Measurements from ENCODE around the gene ZNF579.
A peak's percentile ranks its signal among the peaks of the same experiment; 100 is the strongest.

ZNF579 gene

DNA sequence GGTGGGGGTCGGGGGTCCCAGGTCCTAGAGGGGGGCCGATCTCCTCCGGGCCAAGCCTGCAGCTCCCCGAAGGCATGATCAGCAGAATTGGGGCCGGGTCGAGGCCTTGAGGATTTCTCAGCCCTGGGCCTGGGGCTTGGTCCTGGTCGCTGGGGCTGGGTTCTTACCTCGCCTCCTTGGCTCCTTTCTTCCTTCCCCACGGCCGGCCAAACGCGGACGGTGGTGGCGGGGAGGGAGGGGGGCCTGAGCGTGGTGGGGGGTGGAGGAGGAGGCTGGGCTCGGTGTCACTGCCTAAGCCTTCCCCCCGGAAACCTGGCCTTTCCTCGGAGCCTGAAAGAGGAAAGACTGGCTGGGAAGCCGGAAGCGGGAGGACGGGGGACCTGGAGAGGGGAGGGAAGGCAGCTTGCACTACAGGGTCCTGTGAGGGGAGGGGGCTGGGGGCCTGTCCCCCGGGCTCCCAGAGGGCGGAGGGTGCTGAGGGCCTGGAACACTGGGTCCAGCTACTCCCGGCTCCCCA lies at the start of gene ZNF579:
Gene ZNF579 (minus strand): TSS at position 221 of the 517 bp plus-strand sequence. CDS start 1,209 bp downstream, outside the sequence.
- DNase-seq (ENCODE audit: low spot score): peak; percentile 64

DNA sequence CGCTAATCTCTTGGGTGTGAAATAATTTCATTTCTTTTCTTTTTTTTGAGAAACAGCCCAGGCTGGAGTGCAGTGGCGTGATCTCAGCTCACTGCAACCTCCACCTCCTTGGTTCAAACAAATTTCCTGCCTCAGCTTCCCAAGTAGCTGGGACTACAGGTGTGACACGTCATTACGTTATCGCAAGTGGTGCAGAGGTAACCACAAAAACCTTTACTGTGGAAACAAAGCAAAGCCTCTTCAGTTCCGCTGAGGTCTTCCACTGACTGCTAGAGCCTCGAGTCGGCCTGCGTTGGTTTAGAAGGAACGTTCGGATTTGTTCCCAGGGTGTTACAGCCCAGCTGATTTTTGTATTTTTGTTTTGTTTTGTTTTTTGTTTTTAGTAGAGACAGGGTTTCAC lies 45.7 kb upstream of the ZNF579 start:
- no peak for DNase-seq (ENCODE audit: low spot score)

DNA sequence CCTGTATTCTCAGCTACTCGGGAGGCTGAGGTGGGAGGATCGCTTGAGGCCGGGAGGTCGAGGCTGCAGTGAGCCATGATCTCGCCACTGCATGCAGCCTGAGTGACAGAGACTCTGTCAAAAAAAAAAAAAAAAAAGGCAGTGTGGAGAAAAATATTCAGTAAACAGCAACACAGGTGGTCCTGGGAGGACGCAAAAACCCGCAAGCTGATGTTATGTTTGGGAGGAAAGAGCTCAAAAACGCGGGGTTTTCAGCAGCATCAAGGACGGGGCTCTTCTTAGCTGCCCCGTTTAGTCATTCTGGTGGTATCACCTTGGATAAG lies 44.3 kb upstream of the ZNF579 start:
- no peak for DNase-seq (ENCODE audit: low spot score)

DNA sequence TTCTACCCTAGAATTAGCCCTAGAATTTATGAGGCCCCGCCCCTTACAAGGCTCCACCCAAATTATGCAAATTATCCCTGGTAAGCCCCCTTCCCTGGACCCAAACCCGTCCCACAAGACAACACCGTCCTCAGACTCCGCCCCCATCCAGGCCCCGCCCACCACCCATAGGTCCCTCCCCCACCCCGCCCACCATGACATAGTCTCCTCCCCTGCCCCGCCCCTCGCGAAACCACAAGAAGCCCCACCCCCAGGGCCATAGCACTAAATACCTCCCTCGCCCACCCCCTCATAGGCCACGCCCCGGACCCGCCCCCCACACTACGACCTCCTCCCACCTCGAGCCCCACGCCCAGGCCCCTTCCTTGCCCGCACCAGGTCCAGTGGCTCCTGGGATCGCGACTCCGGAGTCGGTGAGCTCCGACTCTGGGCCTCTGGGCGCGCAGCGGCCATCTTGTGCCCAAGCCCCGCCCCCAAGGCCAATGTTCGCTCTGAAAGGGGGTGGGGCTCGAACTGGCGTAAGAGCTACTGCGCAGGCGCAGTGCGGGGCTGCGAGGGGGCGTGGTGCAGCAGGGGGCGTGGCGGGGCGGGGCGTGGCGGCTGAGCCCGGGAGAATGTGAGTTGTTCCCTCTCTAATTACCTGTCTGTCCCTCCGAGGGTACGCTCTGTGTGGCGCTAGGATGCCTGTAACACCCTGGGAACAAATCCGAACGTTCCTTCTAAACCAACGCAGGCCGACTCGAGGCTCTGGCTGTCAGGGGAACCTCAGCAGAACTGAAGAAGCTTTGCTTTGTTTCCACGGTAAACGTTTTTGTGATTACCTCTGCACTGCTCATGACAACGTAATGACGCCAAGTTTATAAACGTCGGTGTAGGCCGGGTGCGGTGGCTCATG lies 43.7 kb upstream of the ZNF579 start, which contains the start of gene ZNF784:
Gene ZNF784 (minus strand): TSS at position 458 of the 895 bp plus-strand sequence. CDS start 5 bp downstream, at position 453.
- peak; percentile 95 for DNase-seq (ENCODE audit: low spot score)

GRCh38 chr19:55623561-55623960 lies 42.9 kb upstream of the ZNF579 start:
- DNase-seq (ENCODE audit: low spot score): no peak

DNA sequence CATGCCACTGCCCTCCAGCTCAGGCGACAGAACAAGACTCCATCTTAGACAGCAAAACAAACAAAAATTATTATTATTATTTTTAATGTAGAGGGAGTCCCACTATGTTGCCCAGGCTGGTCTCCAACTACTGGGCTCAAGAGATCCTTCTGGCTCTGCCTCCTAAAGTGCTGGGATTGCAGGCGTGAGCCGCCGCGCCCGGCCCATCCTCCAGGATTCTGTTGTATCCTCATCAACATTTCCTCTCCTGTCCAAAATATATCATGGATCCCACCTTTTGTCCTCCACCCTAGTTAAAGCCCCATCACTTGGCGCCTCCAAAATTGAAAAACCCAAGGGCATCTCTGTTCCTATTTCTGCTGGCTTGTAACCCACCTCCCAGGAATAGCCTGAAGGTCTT lies 42.5 kb upstream of the ZNF579 start:
- DNase-seq (ENCODE audit: low spot score): no peak

GRCh38 chr19:55622242-55622969 lies 41.8 kb upstream of the ZNF579 start:
- no peak for DNase-seq (ENCODE audit: low spot score)

GRCh38 chr19:55621673-55622231 lies 41.1 kb upstream of the ZNF579 start:
- no peak for DNase-seq (ENCODE audit: low spot score)

GRCh38 chr19:55621205-55621672 lies 40.6 kb upstream of the ZNF579 start:
- DNase-seq (ENCODE audit: low spot score): no peak

GRCh38 chr19:55620410-55621204 lies 40.0 kb upstream of the ZNF579 start:
- DNase-seq (ENCODE audit: low spot score): no peak

GRCh38 chr19:55619286-55619685 lies 38.6 kb upstream of the ZNF579 start:
- DNase-seq (ENCODE audit: low spot score): no peak

- no peak for DNase-seq (ENCODE audit: low spot score)
These were observed 37.8 kb upstream of the ZNF579 start for GRCh38 chr19:55618426-55618825.

DNA sequence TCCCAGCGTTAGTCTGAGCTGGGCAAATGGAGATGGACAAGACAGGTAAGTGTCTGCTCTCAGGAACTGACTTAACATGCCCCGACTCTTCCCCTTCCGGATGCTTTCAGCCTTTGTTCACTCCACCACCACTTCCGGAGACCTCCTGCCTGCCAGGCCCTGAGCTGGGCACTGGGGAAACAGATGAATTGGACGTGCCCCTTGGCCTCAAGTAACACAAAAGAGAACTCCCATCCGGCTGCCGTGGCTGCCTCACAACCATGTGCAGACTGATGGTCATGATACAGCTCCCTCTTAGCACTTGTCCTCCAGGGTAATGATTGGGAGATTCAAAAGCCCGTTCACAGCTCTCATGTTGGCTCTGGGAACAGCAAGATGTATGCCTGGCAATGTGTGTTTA lies 36.8 kb upstream of the ZNF579 start:
- DNase-seq (ENCODE audit: low spot score): no peak

DNA sequence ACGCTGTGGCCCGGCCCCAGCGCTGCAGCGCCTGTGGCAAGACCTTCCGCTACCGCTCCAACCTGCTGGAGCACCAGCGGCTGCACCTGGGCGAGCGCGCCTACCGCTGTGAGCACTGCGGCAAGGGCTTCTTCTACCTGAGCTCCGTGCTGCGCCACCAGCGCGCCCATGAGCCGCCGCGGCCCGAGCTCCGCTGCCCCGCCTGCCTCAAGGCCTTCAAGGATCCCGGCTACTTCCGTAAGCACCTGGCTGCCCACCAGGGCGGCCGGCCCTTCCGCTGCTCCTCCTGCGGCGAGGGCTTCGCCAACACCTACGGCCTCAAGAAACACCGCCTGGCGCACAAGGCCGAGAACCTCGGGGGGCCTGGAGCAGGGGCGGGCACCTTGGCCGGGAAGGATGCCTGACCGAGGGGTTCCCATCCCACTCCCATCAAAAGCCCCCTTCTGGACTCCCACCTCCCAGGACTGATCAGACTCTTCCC lies 35.8 kb upstream of the ZNF579 start:
- DNase-seq (ENCODE audit: low spot score): no peak

DNA sequence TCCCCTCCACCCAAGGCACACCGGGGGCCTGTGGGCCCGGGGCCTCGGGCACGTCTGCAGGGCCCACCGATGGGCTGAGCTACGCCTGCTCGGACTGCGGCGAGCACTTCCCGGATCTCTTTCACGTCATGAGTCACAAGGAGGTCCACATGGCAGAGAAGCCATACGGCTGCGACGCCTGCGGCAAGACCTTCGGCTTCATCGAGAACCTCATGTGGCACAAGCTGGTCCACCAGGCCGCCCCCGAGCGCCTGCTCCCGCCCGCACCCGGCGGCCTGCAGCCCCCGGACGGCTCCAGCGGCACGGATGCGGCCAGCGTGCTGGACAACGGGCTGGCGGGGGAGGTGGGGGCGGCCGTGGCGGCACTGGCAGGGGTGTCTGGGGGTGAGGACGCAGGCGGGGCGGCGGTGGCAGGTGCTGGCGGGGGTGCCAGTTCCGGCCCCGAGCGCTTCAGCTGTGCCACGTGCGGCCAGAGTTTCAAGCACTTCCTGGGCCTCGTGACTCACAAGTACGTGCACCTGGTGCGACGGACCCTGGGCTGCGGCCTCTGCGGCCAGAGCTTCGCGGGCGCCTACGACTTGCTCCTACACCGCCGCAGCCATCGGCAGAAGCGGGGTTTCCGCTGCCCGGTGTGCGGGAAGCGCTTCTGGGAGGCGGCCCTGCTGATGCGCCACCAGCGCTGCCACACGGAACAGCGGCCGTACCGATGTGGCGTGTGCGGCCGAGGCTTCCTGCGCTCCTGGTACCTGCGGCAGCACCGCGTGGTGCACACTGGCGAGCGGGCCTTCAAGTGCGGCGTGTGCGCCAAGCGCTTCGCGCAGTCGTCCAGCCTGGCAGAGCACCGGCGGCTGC lies 35.1 kb upstream of the ZNF579 start:
- no peak for DNase-seq (ENCODE audit: low spot score)

DNA sequence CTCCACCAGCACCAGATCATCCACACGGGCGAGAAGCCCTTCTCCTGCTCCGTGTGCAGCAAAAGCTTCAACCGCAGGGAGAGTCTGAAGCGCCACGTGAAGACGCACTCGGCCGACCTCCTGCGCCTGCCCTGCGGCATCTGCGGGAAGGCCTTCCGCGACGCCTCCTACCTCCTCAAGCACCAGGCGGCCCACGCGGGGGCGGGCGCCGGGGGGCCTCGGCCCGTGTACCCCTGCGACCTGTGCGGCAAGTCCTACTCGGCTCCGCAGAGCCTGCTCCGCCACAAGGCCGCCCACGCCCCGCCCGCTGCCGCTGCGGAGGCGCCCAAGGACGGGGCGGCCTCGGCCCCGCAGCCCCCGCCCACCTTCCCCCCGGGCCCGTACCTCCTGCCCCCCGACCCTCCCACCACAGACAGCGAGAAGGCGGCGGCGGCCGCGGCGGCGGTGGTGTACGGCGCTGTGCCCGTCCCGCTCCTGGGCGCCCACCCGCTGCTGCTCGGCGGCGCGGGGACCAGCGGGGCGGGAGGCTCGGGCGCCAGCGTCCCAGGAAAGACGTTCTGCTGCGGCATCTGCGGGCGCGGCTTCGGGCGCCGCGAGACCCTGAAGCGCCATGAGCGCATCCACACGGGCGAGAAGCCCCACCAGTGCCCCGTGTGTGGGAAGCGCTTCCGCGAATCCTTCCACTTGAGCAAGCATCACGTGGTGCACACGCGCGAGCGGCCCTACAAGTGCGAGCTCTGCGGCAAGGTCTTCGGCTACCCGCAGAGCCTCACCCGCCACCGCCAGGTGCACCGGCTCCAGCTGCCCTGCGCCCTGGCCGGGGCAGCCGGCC lies 34.3 kb upstream of the ZNF579 start:
- no peak for DNase-seq (ENCODE audit: low spot score)

DNA sequence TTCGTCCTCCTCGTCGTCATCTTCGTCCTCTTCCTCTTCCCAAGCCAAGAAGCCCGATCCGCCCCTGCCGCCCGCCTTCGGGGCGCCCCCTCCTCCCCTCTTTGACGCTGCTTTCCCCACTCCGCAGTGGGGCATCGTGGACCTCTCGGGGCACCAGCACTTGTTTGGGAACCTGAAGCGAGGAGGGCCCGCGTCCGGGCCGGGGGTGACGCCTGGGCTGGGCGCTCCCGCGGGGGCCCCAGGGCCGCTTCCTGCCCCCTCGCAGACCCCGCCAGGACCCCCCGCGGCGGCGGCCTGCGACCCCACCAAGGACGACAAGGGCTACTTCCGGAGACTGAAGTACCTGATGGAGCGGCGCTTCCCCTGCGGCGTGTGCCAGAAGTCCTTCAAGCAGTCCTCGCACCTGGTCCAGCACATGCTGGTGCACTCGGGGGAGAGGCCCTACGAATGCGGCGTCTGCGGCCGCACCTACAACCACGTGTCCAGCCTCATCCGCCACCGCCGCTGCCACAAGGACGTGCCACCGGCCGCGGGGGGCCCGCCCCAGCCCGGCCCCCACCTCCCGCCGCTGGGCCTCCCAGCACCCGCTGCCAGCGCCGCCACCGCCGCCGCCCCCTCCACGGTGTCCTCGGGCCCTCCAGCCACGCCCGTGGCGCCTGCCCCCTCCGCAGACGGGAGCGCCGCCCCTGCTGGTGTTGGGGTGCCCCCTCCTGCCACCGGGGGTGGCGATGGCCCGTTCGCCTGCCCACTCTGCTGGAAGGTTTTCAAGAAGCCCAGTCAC lies 33.5 kb upstream of the ZNF579 start:
- no peak for DNase-seq (ENCODE audit: low spot score)

GRCh38 chr19:55613396-55613795 lies 32.7 kb upstream of the ZNF579 start:
- no peak for DNase-seq (ENCODE audit: low spot score)
